ENCODE data around the gene CRYGC.

The CRYGC gene

DNA sequence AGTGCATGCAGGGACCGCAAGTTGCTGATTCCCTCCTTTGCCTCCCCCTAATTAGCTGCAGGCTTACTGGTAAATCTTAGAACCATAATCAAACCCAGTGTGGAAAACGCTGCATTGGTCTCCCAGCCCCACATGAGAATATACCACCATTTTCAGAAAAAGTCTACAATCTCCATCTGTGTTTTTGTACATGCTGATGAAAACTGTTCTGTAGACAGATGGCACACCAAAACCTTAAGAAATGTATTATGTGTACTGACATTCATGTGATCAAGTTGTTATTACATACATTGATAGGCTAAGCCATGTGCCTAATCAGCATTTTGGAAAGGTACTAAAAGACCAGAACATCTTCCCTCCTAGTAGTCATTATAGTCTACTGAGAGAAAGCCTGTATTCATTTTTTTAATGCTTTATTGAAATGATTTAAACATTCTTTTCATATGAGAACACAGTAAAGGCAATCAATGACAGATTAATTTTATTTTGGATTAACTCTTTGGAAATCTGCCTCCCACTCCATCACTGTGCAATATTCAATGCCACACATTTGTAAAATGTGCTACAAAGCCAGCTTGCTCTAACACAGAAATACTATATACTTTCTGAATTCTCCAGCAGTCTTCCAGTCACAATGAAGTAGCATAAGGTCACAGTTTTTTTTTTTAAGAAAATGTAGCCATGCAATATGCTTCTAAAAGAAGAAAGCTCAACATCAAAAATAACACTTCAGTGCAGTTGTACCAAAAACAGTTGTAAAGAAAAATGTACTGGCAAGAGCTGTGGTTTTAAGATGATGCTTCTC lies 35.5 kb upstream of the CRYGC start:
- no peak overlapping the region for H3K4me3 ChIP-seq (ENCODE audit: low read depth, low read length)
- TF ChIP-seq, protein P1, sequence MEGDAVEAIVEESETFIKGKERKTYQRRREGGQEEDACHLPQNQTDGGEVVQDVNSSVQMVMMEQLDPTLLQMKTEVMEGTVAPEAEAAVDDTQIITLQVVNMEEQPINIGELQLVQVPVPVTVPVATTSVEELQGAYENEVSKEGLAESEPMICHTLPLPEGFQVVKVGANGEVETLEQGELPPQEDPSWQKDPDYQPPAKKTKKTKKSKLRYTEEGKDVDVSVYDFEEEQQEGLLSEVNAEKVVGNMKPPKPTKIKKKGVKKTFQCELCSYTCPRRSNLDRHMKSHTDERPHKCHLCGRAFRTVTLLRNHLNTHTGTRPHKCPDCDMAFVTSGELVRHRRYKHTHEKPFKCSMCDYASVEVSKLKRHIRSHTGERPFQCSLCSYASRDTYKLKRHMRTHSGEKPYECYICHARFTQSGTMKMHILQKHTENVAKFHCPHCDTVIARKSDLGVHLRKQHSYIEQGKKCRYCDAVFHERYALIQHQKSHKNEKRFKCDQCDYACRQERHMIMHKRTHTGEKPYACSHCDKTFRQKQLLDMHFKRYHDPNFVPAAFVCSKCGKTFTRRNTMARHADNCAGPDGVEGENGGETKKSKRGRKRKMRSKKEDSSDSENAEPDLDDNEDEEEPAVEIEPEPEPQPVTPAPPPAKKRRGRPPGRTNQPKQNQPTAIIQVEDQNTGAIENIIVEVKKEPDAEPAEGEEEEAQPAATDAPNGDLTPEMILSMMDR (IDR thresholded peaks at IDR 0.05; ENCODE audit: control insufficient read depth, extremely low read depth, insufficient read depth), result no peak
- DNase-seq (ENCODE audit: low read depth), result no peak

DNA sequence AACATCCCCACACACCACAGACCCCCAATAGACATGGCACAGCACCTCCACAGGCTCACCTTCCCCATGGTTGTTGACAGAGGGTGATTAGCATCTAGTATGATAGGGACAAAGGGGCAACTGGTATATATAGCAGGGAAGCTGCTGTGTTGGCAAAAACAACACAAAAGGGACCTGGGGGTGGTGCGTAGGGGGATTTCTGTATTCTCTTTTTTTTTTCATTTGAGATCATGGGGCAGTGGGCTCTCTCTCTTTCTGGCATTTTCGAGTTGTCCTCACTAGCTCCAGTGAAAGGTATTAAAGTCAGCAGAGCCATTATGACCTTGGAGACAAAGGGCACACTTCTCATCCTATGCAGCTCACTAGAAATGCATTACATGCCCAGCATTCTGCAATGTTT lies 33.9 kb upstream of the CRYGC start, which contains the start of gene CRYGA:
Gene CRYGA (minus strand): TSS at position 101 of the 400 bp plus-strand sequence. CDS start 33 bp downstream, at position 68.
- H3K4me3 ChIP-seq (ENCODE audit: low read depth, low read length), result no peak within 1 kb of the TSS
- DNase-seq (ENCODE audit: low read depth), result no peak
- TF ChIP-seq, protein P1 (IDR thresholded peaks at IDR 0.05; ENCODE audit: control insufficient read depth, extremely low read depth, insufficient read depth), result no peak

DNA sequence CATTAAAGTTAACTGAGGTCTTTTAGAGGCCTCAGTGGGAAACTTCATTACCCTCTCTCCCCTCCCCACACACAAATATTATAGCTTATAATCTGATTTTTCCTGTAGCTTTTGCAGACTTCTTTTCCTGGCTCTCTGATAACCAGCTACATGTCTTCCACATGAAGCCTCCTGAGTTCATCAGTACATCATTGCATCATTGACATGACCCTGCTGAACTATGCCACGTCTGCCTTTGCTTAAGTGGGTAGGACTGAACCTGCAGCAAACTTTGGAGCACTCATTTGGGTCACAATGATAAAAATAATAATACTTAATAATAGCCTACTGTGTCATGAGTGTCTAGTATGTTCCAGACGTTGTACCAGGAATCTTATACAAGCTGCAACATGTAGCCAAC lies 26.8 kb upstream of the CRYGC start:
- TF ChIP-seq, protein P1 (IDR thresholded peaks at IDR 0.05; ENCODE audit: control insufficient read depth, extremely low read depth, insufficient read depth), result no peak
- no peak for DNase-seq (ENCODE audit: low read depth)
- no peak overlapping the region for H3K4me3 ChIP-seq (ENCODE audit: low read depth, low read length)

DNA sequence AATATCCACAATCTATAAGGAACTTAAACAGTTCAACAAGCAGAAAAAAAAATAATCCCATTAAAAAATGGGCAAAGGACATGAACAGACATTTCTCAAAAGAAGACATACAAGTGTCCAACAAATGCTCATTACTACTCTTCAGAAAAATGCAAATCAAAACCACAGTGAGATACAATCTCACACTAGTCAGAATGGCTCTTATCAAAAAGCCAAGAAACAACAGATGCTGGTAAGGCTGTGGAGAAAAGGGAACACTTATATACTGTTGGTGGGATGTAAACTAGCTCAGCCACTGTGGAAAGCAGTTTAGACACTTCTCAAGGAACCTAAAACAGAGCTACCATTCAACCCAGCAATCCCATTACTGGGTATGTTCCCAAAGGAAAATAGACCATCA lies 23.5 kb upstream of the CRYGC start:
- TF ChIP-seq, protein P1 (IDR thresholded peaks at IDR 0.05; ENCODE audit: control insufficient read depth, extremely low read depth, insufficient read depth), result no peak
- DNase-seq (ENCODE audit: low read depth), result no peak

DNA sequence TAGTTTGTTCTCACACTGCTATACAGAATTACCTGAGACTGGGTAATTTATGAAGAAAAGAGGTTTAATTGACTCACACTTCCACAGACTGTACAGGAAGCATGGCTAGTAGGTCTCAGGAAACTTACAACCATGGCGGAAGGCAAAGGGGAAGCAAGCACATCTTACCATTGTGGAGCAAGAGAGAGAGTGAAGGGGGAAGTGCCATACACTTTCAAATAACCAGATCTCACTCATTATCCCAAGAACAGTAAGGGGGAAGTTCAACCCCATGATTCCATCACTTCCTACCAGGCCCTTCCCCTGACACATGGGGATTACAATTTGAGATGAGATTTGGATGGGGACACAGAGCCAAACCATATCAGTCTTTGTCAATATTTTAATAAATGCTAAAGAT lies 21.3 kb upstream of the CRYGC start:
- TF ChIP-seq, protein P1 (IDR thresholded peaks at IDR 0.05; ENCODE audit: control insufficient read depth, extremely low read depth, insufficient read depth), result no peak
- no peak for DNase-seq (ENCODE audit: low read depth)
- no peak overlapping the region for H3K4me3 ChIP-seq (ENCODE audit: low read depth, low read length)

More for the DNA sequence above, 23.5 kb upstream of the CRYGC start:
- H3K4me3 ChIP-seq (ENCODE audit: low read depth, low read length), result no peak overlapping the region

DNA sequence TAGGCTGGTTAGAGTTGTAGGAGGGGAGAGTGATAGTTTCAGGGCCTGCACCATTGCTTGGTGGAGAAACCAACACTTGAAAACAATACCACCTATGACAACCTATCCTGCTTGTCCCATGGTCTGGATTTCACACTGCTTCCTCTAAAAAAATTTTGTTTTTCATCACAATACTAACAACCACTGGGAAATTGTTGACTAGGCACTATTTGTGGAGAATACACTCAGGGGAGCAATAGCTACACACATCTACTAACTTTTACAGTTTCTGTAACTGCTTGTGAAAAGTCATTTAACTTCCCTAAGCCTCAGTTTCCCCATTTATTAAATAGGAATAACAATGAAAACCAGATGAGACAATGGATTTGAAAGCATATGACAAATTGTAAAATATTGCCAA lies 20.5 kb upstream of the CRYGC start:
- DNase-seq (ENCODE audit: low read depth), result no peak
- TF ChIP-seq, protein P1 (IDR thresholded peaks at IDR 0.05; ENCODE audit: control insufficient read depth, extremely low read depth, insufficient read depth), result no peak
- H3K4me3 ChIP-seq (ENCODE audit: low read depth, low read length), result no peak overlapping the region

DNA sequence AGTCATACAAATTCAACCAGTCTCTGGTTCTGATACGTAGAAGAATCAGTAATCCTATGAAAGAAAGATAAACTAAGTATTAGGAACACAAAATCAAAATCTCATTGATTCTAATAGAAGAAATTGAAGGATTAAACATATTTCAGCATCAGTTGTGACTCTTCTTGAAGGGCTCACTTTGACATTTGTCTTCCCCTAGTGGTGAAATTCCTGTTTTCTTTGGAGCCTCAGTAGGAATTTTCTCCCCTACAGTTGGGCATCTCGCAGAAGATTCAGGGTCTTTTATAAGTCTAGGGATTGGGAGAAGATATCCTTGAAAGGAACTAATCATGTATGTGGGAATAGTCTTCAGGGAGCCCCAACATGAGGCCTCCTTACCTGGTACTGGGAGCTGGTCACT lies 19.2 kb upstream of the CRYGC start:
- no peak for DNase-seq (ENCODE audit: low read depth)
- TF ChIP-seq, protein P1 (IDR thresholded peaks at IDR 0.05; ENCODE audit: control insufficient read depth, extremely low read depth, insufficient read depth), result no peak
- H3K4me3 ChIP-seq (ENCODE audit: low read depth, low read length), result no peak overlapping the region
